B cell (primary cell): ENCODE results near the gene CAMK2D. TPM values are rescaled to one million over a fixed set of nuclear protein-coding genes. Genes with fewer than 3 reads are reported as not detected.

Source experiments
- ATAC-seq: fragments of 200-7000 bp; cut with Tn5 transposase; one replicate; pipeline ENCODE4 v1.10.0; 2021; ENCODE audit warnings: low read depth, mild to moderate bottlenecking, moderate number of reproducible peaks, moderate library complexity
- CTCF ChIA-PET: fragments of 350-600 bp; sonication (Branson Sonifier 250); formaldehyde crosslinking; loops from one replicate; lab custom pipeline; 2021; ENCODE audit warnings: antibody characterized with exemption, inconsistent platforms; lab: Charles Lee
- POLR2A ChIA-PET: fragments of 350-600 bp; sonication (Branson Sonifier 250); formaldehyde crosslinking; loops from one replicate; lab custom pipeline; 2021; ENCODE audit warnings: antibody characterized with exemption; lab: Charles Lee
- DNase-seq: peaks from one replicate; pipeline ENCODE4 v3.0.0; 2013
- H2AFZ ChIP-seq: 2 replicates; pipeline ENCODE4 v1.6.1; 2012; ENCODE audit warnings: mild to moderate bottlenecking, low read depth, low read length; ENCODE audit not compliant: insufficient read depth, poor library complexity, severe bottlenecking
- H3K27ac ChIP-seq, 2 donors: 1 replicate in 1 of 2; 2 replicates in 1 of 2; pipeline ENCODE4 v1.5.1; 2012 to 2013; ENCODE audit warnings: low read length in 2 of 2, mild to moderate bottlenecking in 2 of 2, moderate library complexity in 1 of 2
- H3K27me3 ChIP-seq, 4 experiments: fragments of 200-600 bp in 1 of 4; sonication (generic) in 1 of 4; replicated peaks in 1 of 4; 1 replicate in 2 of 4; 2 replicates in 2 of 4; pipeline versions ENCODE4 v1.6.1 to v1.7.0; 2013 to 2016; ENCODE audit warnings: low read length in 3 of 4, mild to moderate bottlenecking in 2 of 4, mixed read lengths in 1 of 4, moderate library complexity in 1 of 4; ENCODE audit not compliant: insufficient read depth in 4 of 4, control insufficient read depth in 3 of 4; ENCODE audit errors: control extremely low read depth in 1 of 4
- H3K36me3 ChIP-seq, 2 experiments: replicated peaks in 1 of 2; 1 replicate in 1 of 2; 2 replicates in 1 of 2; pipeline versions ENCODE4 v1.6.1 to v1.7.1; 2013; ENCODE audit warnings: low read length in 1 of 2; ENCODE audit not compliant: insufficient read depth in 2 of 2, control insufficient read depth in 1 of 2; ENCODE audit errors: control extremely low read depth in 1 of 2, extremely low read depth in 1 of 2
- H3K4me1 ChIP-seq, 2 donors: fragments of 200-600 bp in 1 of 2; sonication (generic) in 1 of 2; 1 replicate in 1 of 2; 2 replicates in 1 of 2; pipeline versions ENCODE4 v1.5.1 to v1.6.1; 2013 to 2017; ENCODE audit warnings: low read length in 2 of 2; ENCODE audit not compliant: control insufficient read depth in 2 of 2, insufficient read depth in 2 of 2
- H3K4me2 ChIP-seq: replicated peaks from 2 replicates; pipeline ENCODE3; 2012; ENCODE audit warnings: mild to moderate bottlenecking, low read depth, low read length; ENCODE audit not compliant: poor library complexity, severe bottlenecking
- H3K4me3 ChIP-seq, 5 experiments: fragments of 200-600 bp in 1 of 5; sonication (generic) in 1 of 5; 1 replicate in 3 of 5; 2 replicates in 2 of 5; pipeline versions ENCODE4 v1.5.1 to v1.7.0; 2011 to 2016; ENCODE audit warnings: low read length in 4 of 5, mild to moderate bottlenecking in 4 of 5, low read depth in 2 of 5, control low read depth in 1 of 5, moderate library complexity in 1 of 5; ENCODE audit not compliant: insufficient read depth in 1 of 5; ENCODE audit errors: control extremely low read depth in 1 of 5, extremely low read depth in 1 of 5
- H3K79me2 ChIP-seq: fragments of 200-600 bp; sonication (generic); one replicate; pipeline ENCODE4 v1.6.0; 2016; ENCODE audit warnings: low read length; ENCODE audit not compliant: control insufficient read depth, insufficient read depth
- H3K9ac ChIP-seq: fragments of 200-600 bp; sonication (generic); 2 replicates; pipeline ENCODE4 v1.6.1; 2017; ENCODE audit warnings: mild to moderate bottlenecking, low read length, moderate library complexity
- H3K9me3 ChIP-seq, 3 donors: one replicate each; pipeline versions ENCODE4 v1.6.1 to v1.7.1; 2013; ENCODE audit warnings: low read length in 2 of 3; ENCODE audit not compliant: control insufficient read depth in 2 of 3, insufficient read depth in 1 of 3; ENCODE audit errors: control extremely low read depth in 1 of 3
- H4K20me1 ChIP-seq: 2 replicates; pipeline ENCODE4 v1.6.0; 2012; ENCODE audit warnings: mild to moderate bottlenecking, low read length; ENCODE audit not compliant: insufficient read depth, control insufficient read depth, poor library complexity, severe bottlenecking
- H3K27ac Mint-ChIP-seq: one replicate; pipeline ENCODE4 v1.8.0; 2021; ENCODE audit warnings: mixed read lengths
- H3K27me3 Mint-ChIP-seq: one replicate; pipeline ENCODE4 v1.8.0; 2021; ENCODE audit warnings: mixed read lengths
- H3K4me1 Mint-ChIP-seq: one replicate; pipeline ENCODE4 v1.8.0; 2021; ENCODE audit warnings: mixed read lengths
- H3K4me3 Mint-ChIP-seq: one replicate; pipeline ENCODE4 v1.8.0; 2021; ENCODE audit warnings: mixed read lengths
- H3K9me3 Mint-ChIP-seq: one replicate; pipeline ENCODE4 v1.8.0; 2022; ENCODE audit warnings: mixed read lengths; ENCODE audit not compliant: insufficient read depth
- EZH2 ChIP-seq: IDR thresholded peaks from 2 replicates; pipeline ENCODE4 v1.6.1; 2012; ENCODE audit warnings: borderline replicate concordance, low read depth, mild to moderate bottlenecking, moderate library complexity, low read length; ENCODE audit not compliant: insufficient read depth, poor library complexity, severe bottlenecking
- WGBS: methylation state at CpG from one replicate; pipeline ENCODE4 v1.1.5; 2013; ENCODE audit warnings: missing lambda C conversion rate; ENCODE audit not compliant: insufficient coverage; 5-methylcytosine and 5-hydroxymethylcytosine counted together
- intact Hi-C: fragments of 100-400 bp; cut with micrococcal nuclease; formaldehyde crosslinking; loops from one replicate; pipeline ENCODE4 v1.10.0; 2022
- polyA plus RNA-seq: library from polyadenylated mRNA; depleted of rRNA; stranded (reverse); fragments of >200 nt; gene quantifications from 2 replicates; pipeline ENCODE4 v1.2.3, GENCODE V29; 2012
- total RNA-seq, 2 donors: library from RNA; stranded (reverse); fragments of 120-200 nt in 1 of 2; gene quantifications; 1 replicate in 1 of 2; 2 replicates in 1 of 2; pipeline versions ENCODE4 v1.2.3 to v1.2.4, GENCODE V29; 2013 to 2022
- TF ChIP-seq, protein P1 (sequence below): fragments of 200-600 bp; IDR thresholded peaks from one replicate; pipeline ENCODE4 v1.8.0; 2022; ENCODE audit warnings: antibody characterized with exemption, mild to moderate bottlenecking

CAMK2D gene
- total and polyA plus RNA-seq, 2 donors (not counting 1 experiment from before 2014, with no cell fraction given): 26.3 to 57.0 TPM

DNA sequence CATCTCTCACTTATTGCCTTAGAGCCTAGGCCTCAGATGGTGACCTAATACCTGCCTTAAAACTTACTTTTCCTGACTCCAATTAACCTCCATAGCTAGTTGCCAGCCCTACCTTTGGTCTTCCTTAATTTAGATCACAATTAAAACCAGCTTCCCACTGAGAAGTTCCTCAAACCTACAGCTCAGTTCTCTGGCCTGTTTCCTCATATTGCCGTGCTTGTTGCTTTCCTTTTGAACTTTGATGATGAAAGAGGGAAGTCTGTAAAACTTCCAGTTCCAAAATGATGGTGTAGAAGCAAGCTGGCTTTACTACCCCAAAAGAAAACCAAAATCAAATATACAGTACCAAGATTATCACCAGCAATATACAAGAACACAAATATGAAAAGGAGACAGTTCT lies 28.9 kb upstream of the CAMK2D start:
- Mint-ChIP-seq H3K27me3 (peaks cover 8% of the 10 kb centered on the region), H3K4me1 (no peaks in the 10 kb centered on the region), H3K9me3 (peaks cover 10% of the 10 kb centered on the region), H3K4me3 (no peak overlapping the region), H3K27ac (no peak overlapping the region)
- intact Hi-C loops: no loop called here
- Histone ChIP-seq H3K27ac (no peak overlapping the region), H3K4me3 (no peak overlapping the region), H3K4me1 (peaks cover 0 to 9% of the 10 kb centered on the region in 2 donors), H3K79me2 (no peaks in the 10 kb centered on the region), H4K20me1 (no peaks in the 10 kb centered on the region), H3K27me3 (no peaks in the 10 kb centered on the region), H3K9ac (no peak overlapping the region), H2AFZ (no peak overlapping the region), H3K4me2 (no peak overlapping the region), H3K36me3 (no peaks in the 10 kb centered on the region), H3K9me3 (peaks cover 0 to 12% (median 0%) of the 10 kb centered on the region in 3 donors)
- no peak for TF ChIP-seq EZH2
- TF ChIP-seq, protein P1, sequence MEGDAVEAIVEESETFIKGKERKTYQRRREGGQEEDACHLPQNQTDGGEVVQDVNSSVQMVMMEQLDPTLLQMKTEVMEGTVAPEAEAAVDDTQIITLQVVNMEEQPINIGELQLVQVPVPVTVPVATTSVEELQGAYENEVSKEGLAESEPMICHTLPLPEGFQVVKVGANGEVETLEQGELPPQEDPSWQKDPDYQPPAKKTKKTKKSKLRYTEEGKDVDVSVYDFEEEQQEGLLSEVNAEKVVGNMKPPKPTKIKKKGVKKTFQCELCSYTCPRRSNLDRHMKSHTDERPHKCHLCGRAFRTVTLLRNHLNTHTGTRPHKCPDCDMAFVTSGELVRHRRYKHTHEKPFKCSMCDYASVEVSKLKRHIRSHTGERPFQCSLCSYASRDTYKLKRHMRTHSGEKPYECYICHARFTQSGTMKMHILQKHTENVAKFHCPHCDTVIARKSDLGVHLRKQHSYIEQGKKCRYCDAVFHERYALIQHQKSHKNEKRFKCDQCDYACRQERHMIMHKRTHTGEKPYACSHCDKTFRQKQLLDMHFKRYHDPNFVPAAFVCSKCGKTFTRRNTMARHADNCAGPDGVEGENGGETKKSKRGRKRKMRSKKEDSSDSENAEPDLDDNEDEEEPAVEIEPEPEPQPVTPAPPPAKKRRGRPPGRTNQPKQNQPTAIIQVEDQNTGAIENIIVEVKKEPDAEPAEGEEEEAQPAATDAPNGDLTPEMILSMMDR: no peak
- ChIA-PET CTCF (no interaction called here), POLR2A (no interaction called here)
- no CpG with 5 or more reads among the region's 1 CpG for WGBS
- ATAC-seq: no peak
- no peak for DNase-seq

DNA sequence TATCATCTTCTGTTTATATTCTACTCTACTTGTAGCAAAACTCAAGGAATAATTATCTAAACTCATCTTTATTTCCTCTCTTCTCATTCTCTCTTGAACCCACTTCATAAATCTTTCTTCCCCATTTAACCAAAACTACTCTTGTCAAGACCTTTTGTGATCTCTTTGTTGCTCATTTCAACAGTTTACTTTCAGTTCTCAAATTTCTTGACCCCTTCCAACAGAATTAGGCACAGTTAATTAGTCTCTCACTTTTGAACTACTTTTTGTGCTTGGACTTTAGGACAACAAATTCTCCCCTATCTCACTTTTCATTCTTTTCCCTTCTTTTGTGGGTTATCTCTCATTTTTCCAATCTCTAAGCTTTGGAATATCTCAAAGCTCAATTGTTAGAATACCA lies 27.4 kb upstream of the CAMK2D start:
- Histone ChIP-seq H3K4me3 (no peak overlapping the region), H3K36me3 (no peaks in the 10 kb centered on the region), H3K9me3 (peaks cover 0 to 12% (median 0%) of the 10 kb centered on the region in 3 donors), H3K79me2 (no peaks in the 10 kb centered on the region), H3K4me2 (no peak overlapping the region), H3K9ac (no peak overlapping the region), H2AFZ (peak overlapping the region; percentile 4), H4K20me1 (no peaks in the 10 kb centered on the region), H3K4me1 (peaks cover 0 to 9% of the 10 kb centered on the region in 2 donors), H3K27me3 (no peaks in the 10 kb centered on the region), H3K27ac (no peak overlapping the region)
- H3K27ac Mint-ChIP-seq: no peak overlapping the region
- no peak for TF ChIP-seq EZH2
- TF ChIP-seq, protein P1: no peak
- ATAC-seq (no peak), DNase-seq (no peak)
- H3K4me3 Mint-ChIP-seq: no peak overlapping the region
- intact Hi-C loops: no loop called here
- H3K9me3 Mint-ChIP-seq: peaks cover 7% of the 10 kb centered on the region
- POLR2A ChIA-PET: no interaction called here
- peaks cover 4% of the 10 kb centered on the region for H3K27me3 Mint-ChIP-seq
- CTCF ChIA-PET: interaction anchor here (0.7 kb wide), 1 partner anchor 162 kb away, joined by 3 read pairs; no protein-coding TSS in a partner anchor
- H3K4me1 Mint-ChIP-seq: no peaks in the 10 kb centered on the region
